Inferior parietal cortex (tissue), 1 donor: ENCODE data around the gene KCTD5.
"Not testable (repeated sequence)": the region's sequence is repeated elsewhere in the genome, so short reads cannot be mapped to it uniquely, and the experiment has no call there.

Source experiments
- DNase-seq: peaks from one replicate; pipeline ENCODE4 v3.0.0-alpha.2; 2016; ENCODE audit errors: extremely low spot score

Gene KCTD5

DNA sequence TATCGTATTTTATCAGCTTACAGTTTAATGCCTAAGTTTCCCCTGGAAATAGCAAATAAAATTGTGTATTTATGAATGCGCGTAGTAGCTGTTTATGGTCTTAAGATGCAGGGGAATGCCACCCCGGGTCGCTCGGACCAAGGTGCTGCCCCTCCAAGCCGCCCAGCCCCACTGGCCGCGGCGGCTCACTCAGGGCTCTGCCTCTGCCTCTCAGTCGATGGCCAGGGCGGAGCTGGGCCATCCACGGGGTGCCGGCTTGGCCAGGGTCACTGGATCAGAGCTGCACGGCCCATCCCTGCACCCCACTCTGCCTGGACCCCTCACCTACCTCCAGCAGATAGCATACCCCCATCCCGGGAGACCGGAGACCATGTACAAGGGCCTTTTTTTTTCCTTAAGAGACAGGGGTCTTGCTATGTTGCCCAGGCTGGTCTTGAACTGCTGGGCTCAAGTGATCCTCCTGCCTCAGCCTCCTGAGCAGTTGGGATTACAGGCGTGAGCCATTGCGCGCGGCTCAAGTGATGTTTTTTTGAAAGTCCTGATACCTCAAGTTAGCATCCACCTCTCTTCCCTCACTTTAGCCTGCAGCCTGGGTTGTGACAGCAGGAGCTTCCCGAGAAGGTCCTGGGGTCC, 26.7 kb downstream of the KCTD5 start:
- no peak for DNase-seq

GRCh38 chr16:2709588-2709984, 27.3 kb downstream of the KCTD5 start:
- no peak for DNase-seq

GRCh38 chr16:2710021-2710710, 27.8 kb downstream of the KCTD5 start:
- no peak for DNase-seq

- DNase-seq: peak; percentile 38
Observed at GRCh38 chr16:2710711-2711231, 28.4 kb downstream of the KCTD5 start.

DNA sequence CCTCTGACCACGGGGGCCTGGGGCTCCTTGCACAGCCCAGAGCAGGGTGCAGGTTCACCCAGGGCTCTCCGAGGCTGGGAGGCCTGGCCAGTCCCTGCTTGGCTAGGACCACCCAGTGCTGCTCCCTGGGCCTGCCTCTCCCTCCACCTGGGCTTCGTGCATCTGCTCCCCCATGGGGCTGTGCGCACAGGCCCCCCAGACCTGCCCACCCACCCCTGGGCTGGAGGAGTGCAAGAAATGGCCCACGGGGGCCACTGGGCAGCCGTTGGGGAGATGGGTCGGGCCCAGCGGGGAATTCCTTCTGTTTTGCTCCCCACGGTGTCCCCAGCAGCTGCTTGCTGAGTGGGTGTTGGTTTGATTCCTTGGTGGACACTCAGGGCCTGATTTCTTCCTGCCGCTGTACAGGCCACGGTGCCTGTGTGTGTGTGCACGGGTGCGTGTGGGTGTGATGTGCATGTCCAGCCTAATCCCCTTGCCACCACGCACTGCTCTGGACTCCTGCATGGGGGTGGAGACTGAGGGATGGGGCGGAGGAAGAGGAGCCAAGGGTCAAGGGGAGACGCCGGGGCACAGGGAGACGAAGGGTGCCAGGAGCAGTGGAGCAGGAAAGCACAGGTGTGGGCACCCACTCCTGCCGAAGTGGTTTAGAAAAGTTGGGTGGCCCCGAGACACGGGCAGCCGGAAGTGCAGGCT, 29.2 kb downstream of the KCTD5 start:
- no peak for DNase-seq

- no peak for DNase-seq
Observed at GRCh38 chr16:2712063-2712441, 29.7 kb downstream of the KCTD5 start.

GRCh38 chr16:2712546-2712945, 30.2 kb downstream of the KCTD5 start:
- DNase-seq: no peak

DNA sequence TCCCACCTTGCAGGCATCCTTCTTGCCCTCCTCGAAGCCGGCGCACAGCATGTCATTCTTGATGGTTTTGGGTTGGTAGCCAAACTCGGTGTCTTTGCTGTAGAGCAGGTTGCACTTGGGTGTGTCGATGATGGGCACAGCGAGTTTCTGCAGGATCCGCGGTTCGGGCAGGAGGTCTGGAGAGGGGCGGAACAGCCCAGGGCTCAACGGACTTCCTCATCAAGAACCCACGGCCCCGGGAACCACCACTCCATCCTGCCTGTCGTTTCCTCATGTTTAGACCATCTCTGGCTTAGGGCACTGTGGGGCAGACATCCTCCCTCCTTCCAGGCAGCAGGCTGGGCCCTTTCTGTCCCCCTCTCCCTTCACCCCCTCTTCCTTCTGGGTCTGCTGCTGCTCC, 31.2 kb downstream of the KCTD5 start:
- no peak for DNase-seq

GRCh38 chr16:2713985-2714774, 31.9 kb downstream of the KCTD5 start:
- DNase-seq: no peak

DNA sequence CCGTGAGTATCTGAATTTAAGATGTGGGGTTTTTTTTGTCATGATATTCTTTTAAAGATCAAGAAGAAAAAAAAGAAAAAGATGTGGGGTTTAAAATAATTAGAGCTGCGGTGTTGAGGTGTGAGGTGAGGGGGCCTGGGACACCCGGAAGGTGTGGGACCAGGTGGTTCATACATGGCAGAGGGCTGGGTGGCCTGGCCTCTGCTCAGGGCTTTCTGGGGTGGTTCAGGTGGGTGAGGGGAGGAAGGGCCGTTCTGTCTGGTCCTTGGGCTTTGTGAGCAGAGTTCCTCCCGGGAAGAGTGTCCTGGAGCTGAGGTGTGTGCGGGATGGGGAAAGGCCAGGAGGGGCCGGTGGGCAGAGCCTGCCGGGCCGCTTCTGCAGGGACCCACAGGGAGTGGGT, 32.7 kb downstream of the KCTD5 start:
- DNase-seq: no peak

GRCh38 chr16:2715519-2715918, 33.2 kb downstream of the KCTD5 start:
- DNase-seq: peak; percentile 17

DNA sequence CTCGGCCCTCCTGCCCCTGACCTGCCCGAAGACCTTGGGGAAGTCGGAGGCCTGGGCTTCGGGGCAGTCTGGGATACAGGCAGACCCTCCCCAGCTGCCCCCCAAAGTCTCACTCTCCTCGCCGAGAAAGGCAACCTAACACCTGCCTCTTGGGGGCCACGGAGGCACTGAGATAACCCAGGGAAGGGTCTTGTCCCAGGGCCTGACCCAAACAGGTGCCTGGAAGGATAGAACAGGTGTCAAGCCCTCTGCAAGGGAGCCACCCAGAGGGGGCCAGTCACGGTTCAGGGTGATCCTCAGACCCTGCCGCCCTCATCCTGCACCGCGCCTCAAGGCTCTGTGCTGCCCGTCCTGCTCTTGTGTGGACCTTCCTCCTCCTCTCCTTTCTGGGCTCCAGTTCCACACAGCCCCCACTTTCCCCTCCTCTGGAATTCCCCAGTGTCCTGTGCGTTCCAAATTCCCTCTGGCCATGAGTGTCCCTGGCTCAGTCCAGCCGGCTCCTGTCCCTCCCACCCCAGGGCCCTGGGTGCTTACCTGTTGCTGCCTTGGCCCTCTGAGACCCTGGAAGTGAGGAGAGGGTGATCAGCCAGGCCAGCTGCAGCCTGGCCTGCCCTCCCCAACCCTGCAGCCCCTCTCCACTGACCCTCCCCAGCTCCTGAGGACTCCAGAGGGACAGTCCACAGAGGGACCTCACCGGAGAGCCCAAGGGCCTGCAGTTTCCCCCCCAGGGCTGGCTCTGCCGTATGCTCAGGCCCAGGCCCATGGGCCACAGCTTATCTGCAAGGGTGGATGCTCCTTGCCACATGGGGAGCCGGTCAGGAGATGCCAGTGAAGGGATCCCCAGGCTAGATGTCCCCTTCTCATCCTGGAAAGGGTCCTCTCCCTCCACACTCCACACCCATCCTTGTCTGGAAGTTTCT, 33.9 kb downstream of the KCTD5 start:
- no peak for DNase-seq

- no peak for DNase-seq
Observed at GRCh38 chr16:2716948-2717347, 34.6 kb downstream of the KCTD5 start.

- DNase-seq: no peak
Observed at GRCh38 chr16:2717383-2718263, 35.3 kb downstream of the KCTD5 start.

GRCh38 chr16:2719328-2720063, 37.2 kb downstream of the KCTD5 start:
- DNase-seq: no peak

DNA sequence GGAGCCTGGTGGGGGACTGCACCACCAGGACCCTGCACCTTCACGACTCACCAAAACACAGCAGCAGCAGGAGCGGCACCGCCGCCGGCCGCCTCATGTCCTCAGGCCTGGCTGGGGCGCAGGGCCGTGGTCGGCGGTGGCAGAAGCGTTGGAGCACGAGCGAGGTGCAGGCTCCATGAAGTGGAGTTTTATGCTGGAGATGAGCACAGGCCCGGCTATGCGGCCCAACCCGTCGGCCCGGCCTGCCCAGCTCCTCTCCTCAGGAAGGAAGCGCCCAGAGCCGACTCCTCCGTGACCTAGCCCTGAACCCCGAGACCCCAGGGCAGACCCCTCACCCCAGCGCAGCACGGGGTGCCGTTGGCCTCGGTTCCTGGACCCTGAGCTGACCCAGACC, 37.7 kb downstream of the KCTD5 start, which contains the start of gene PRSS27:
TSS of gene PRSS27 (minus strand) at position 161 of the 394 bp plus-strand sequence. CDS start at position 97, 64 bp downstream.
- no peak for DNase-seq

GRCh38 chr16:2720719-2721633, 38.7 kb downstream of the KCTD5 start:
- DNase-seq: peak; percentile 47

- DNase-seq: not testable (repeated sequence)
Observed at GRCh38 chr16:2721634-2722173, 39.4 kb downstream of the KCTD5 start.
